GM12891 (cell line): Measurements from ENCODE around the gene MYO7A.
A peak's percentile ranks its signal among the peaks of the same experiment; 100 is the strongest.
"Not testable (repeated sequence)": the region's sequence is repeated elsewhere in the genome, so short reads cannot be mapped to it uniquely, and the experiment has no call there.

Experiments used
- DNase-seq: peaks from one replicate; pipeline ENCODE4 v3.0.0; 2011; ENCODE audit warnings: low spot score; ENCODE audit not compliant: insufficient read length
- FAIRE-seq: peaks from 2 replicates; lab custom pipeline; 2011; peaks lifted over from hg19 to GRCh38; lab: Jason Lieb, UNC
- PAX5 ChIP-seq: IDR thresholded peaks from 2 replicates; pipeline ENCODE4 v1.6.1; 2011; ENCODE audit warnings: low read length, moderate library complexity, mild to moderate bottlenecking; ENCODE audit not compliant: insufficient read depth, severe bottlenecking
- POLR2A ChIP-seq: IDR thresholded peaks from 2 replicates; pipeline ENCODE4 v1.6.1; 2011; ENCODE audit warnings: low read depth, low read length, control low read depth
- POLR2AphosphoS5 ChIP-seq: IDR thresholded peaks from 2 replicates; pipeline ENCODE4 v1.6.1; 2011; ENCODE audit warnings: low read depth, low read length, control low read depth
- POU2F2 ChIP-seq: IDR thresholded peaks from 2 replicates; pipeline ENCODE4 v1.6.1; 2011; ENCODE audit warnings: low read depth, mild to moderate bottlenecking, control low read depth, low read length, moderate library complexity
- SPI1 ChIP-seq: IDR thresholded peaks from 2 replicates; pipeline ENCODE4 v1.6.1; 2011; ENCODE audit warnings: low read depth, low read length, control low read depth
- TAF1 ChIP-seq: IDR thresholded peaks from 2 replicates; pipeline ENCODE4 v1.6.1; 2011; ENCODE audit warnings: low read depth, low read length, control low read depth

Gene MYO7A

GRCh38 chr11:77093056-77093891 lies 34.8 kb upstream of the MYO7A start:
- TF ChIP-seq POLR2A: no peak
- no peak for TF ChIP-seq POU2F2
- no peak for TF ChIP-seq TAF1
- TF ChIP-seq SPI1: no peak
- FAIRE-seq (no peak), DNase-seq (no peak)

GRCh38 chr11:77093987-77094840 lies 33.8 kb upstream of the MYO7A start:
- DNase-seq: no peak
- no peak for TF ChIP-seq POLR2A
- FAIRE-seq: no peak

- TF ChIP-seq TAF1 (no peak), POU2F2 (no peak), POLR2AphosphoS5 (no peak), POLR2A (no peak), PAX5 (no peak), SPI1 (no peak)
- DNase-seq (no peak), FAIRE-seq (no peak)
Observed at GRCh38 chr11:77094841-77095365, 33.1 kb upstream of the MYO7A start.

- no peak for DNase-seq
- FAIRE-seq: no peak
- TF ChIP-seq PAX5 (no peak), TAF1 (no peak), POLR2A (no peak), SPI1 (no peak), POU2F2 (no peak), POLR2AphosphoS5 (no peak)
Observed at GRCh38 chr11:77095551-77096490, 32.2 kb upstream of the MYO7A start.

- DNase-seq (no peak), FAIRE-seq (no peak)
- TF ChIP-seq POU2F2: no peak
- no peak for TF ChIP-seq PAX5
- TF ChIP-seq POLR2A: no peak
- no peak for TF ChIP-seq TAF1
- no peak for TF ChIP-seq SPI1
- TF ChIP-seq POLR2AphosphoS5: no peak
Observed at GRCh38 chr11:77096591-77097019, 31.4 kb upstream of the MYO7A start.

GRCh38 chr11:77097180-77097579 lies 30.9 kb upstream of the MYO7A start:
- not testable (repeated sequence) for DNase-seq, FAIRE-seq

GRCh38 chr11:77100166-77101042 lies 27.6 kb upstream of the MYO7A start:
- FAIRE-seq: no peak
- TF ChIP-seq TAF1: no peak
- TF ChIP-seq POU2F2: no peak
- TF ChIP-seq POLR2A: no peak
- TF ChIP-seq POLR2AphosphoS5: no peak
- no peak for TF ChIP-seq SPI1
- TF ChIP-seq PAX5: no peak
- DNase-seq: no peak

- DNase-seq: peak; percentile 53
- no peak for FAIRE-seq
- TF ChIP-seq POLR2A: no peak
- no peak for TF ChIP-seq TAF1
- TF ChIP-seq POU2F2: no peak
- TF ChIP-seq PAX5: no peak
- TF ChIP-seq SPI1: no peak
- TF ChIP-seq POLR2AphosphoS5: no peak
Observed at GRCh38 chr11:77101043-77101537, 27.0 kb upstream of the MYO7A start.
